ENCODE results near the gene ZNF148. TPM values are rescaled to one million over a fixed set of nuclear protein-coding genes. Genes with fewer than 3 reads are reported as not detected.

The ZNF148 gene
- total RNA-seq, 2 donors from 2014 or later, result 33.8 to 37.8 TPM

DNA sequence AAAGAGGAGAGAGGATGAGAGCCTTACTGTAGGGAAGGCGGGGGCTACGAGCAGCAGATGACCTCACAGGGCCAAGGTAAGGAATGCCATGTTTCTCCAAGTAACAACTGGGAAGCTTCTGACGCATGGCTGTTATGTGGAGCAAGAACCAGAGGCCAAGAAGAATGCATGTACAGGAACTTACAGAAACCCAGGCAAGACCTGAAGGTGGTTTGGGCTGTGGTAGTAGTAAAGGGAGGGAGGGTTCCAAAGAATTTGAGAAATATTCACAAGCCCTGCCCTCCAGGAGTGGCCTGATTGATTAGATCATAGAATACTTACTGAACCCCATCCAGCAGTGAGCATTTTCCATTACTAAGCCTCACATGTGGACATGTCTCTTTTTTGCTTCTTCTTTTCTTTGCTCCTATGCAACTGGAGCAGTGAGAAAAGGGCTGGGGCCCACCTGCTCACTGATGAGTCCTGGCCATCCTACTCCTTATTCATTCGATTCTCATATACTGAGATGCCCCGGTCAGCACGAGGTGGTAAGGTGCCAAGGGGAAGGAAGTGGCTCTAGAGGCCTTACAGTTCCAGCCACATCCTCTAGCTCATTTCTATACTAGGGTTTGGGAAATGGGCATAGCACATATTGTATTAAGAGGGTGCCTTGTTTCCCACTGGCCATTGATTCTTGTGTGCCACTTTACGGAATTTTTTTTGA, 154.2 kb downstream of the ZNF148 start:
- TF ChIP-seq, protein P1, sequence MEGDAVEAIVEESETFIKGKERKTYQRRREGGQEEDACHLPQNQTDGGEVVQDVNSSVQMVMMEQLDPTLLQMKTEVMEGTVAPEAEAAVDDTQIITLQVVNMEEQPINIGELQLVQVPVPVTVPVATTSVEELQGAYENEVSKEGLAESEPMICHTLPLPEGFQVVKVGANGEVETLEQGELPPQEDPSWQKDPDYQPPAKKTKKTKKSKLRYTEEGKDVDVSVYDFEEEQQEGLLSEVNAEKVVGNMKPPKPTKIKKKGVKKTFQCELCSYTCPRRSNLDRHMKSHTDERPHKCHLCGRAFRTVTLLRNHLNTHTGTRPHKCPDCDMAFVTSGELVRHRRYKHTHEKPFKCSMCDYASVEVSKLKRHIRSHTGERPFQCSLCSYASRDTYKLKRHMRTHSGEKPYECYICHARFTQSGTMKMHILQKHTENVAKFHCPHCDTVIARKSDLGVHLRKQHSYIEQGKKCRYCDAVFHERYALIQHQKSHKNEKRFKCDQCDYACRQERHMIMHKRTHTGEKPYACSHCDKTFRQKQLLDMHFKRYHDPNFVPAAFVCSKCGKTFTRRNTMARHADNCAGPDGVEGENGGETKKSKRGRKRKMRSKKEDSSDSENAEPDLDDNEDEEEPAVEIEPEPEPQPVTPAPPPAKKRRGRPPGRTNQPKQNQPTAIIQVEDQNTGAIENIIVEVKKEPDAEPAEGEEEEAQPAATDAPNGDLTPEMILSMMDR (conservative IDR thresholded peaks at IDR 0.05), result no peak
- 71 to 86% methylated on average over 3 to 7 of the region's 7 CpGs for WGBS, 2 experiments (ENCODE audit: insufficient coverage in 1 of 2, insufficient read length in 1 of 2)
- Histone ChIP-seq H3K9ac (ENCODE audit: extremely low read depth, low read length, poor library complexity, severe bottlenecking) (no peak overlapping the region), H3K27ac (ENCODE audit: low read depth, low read length) (no peak overlapping the region), H3K4me1 (ENCODE audit: control insufficient read depth, insufficient read depth, low read length) (no peaks in the 10 kb centered on the region), H3K27me3 (ENCODE audit: control insufficient read depth, insufficient read depth, low read length, poor library complexity, severe bottlenecking) (no peaks in the 10 kb centered on the region), H3K9me3 (ENCODE audit: control insufficient read depth, low read length) (no peaks in the 10 kb centered on the region), H3K4me3 (ENCODE audit: low read length) (no peak overlapping the region), H3K36me3 (ENCODE audit: control insufficient read depth, insufficient read depth, low read length) (no peaks in the 10 kb centered on the region)
- Mint-ChIP-seq H3K9me3 (no peaks in the 10 kb centered on the region), H3K4me1 (peaks cover 20% of the 10 kb centered on the region), H3K4me3 (no peak overlapping the region), H3K27me3 (ENCODE audit: insufficient read depth) (no peaks in the 10 kb centered on the region), H3K27ac (peak overlapping the region; percentile 32), H3K36me3 (ENCODE audit: low read depth) (no peaks in the 10 kb centered on the region)
- DNase-seq, result peak; percentile 47

DNA sequence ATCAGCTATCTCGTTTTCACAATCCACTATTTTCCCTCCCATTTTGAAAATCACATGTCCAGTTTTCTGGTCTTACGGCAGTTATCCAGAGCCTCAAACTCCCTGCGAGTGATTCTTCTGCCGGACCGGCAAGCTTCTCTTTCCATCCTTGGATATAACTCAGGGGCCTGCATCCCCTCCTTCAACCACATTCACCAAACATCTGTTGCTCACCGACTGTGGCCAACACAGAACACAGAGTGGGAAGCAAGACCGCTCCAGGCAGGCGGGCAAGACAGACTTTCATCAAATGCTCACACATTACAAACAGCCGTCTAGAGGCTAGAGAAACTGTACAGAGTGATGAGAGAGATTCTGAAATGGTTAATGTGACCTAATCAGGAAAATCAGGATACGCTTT, 154.9 kb downstream of the ZNF148 start:
- WGBS, 2 experiments (ENCODE audit: insufficient coverage in 1 of 2, insufficient read length in 1 of 2), result 94 to 98% methylated on average over 7 to 10 of the region's 10 CpGs
- no peak for DNase-seq
- Mint-ChIP-seq H3K27me3 (ENCODE audit: insufficient read depth) (no peaks in the 10 kb centered on the region), H3K4me3 (no peak overlapping the region), H3K36me3 (ENCODE audit: low read depth) (no peaks in the 10 kb centered on the region), H3K27ac (peak overlapping the region; percentile 32), H3K9me3 (no peaks in the 10 kb centered on the region), H3K4me1 (peaks cover 17% of the 10 kb centered on the region)
- no peaks in the 10 kb centered on the region for H3K4me1 ChIP-seq (ENCODE audit: control insufficient read depth, insufficient read depth, low read length)
- H3K27ac ChIP-seq (ENCODE audit: low read depth, low read length), result no peak overlapping the region
- no peaks in the 10 kb centered on the region for H3K27me3 ChIP-seq (ENCODE audit: control insufficient read depth, insufficient read depth, low read length, poor library complexity, severe bottlenecking)
- no peaks in the 10 kb centered on the region for H3K9me3 ChIP-seq (ENCODE audit: control insufficient read depth, low read length)
- no peaks in the 10 kb centered on the region for H3K36me3 ChIP-seq (ENCODE audit: control insufficient read depth, insufficient read depth, low read length)
- H3K9ac ChIP-seq (ENCODE audit: extremely low read depth, low read length, poor library complexity, severe bottlenecking), result no peak overlapping the region
- TF ChIP-seq, protein P1 (conservative IDR thresholded peaks at IDR 0.05), result no peak
- H3K4me3 ChIP-seq (ENCODE audit: low read length), result no peak overlapping the region

DNA sequence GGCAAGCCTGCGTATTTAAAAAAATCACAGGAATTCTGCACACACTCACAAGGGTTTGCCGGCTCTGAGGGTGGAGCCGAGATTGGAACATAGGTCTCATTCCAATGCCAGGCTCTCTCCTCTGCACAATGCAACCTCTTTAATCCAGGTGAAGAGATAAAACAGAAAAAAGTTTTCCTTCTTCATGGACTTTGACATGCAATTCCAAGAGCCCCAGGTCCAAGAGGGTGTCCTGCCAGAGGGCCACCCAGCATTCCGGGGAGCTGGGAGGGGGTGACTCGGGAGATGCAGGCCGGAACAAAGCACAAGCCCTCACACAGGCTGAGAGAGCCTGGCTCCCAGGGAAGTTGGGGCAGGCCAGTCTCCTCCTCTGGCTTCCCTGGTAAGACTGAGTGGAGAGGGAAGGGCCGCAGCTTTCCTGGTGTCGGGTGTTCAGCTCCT, 155.8 kb downstream of the ZNF148 start:
- H3K4me1 ChIP-seq (ENCODE audit: control insufficient read depth, insufficient read depth, low read length), result no peaks in the 10 kb centered on the region
- Mint-ChIP-seq H3K27me3 (ENCODE audit: insufficient read depth) (no peaks in the 10 kb centered on the region), H3K9me3 (no peaks in the 10 kb centered on the region), H3K36me3 (ENCODE audit: low read depth) (no peaks in the 10 kb centered on the region), H3K4me1 (peaks cover 15% of the 10 kb centered on the region), H3K27ac (peak overlapping the region; percentile 64), H3K4me3 (no peak overlapping the region)
- TF ChIP-seq, protein P1 (conservative IDR thresholded peaks at IDR 0.05), result no peak
- peak; percentile 70 for DNase-seq
- no peaks in the 10 kb centered on the region for H3K9me3 ChIP-seq (ENCODE audit: control insufficient read depth, low read length)
- H3K4me3 ChIP-seq (ENCODE audit: low read length), result no peak overlapping the region
- H3K36me3 ChIP-seq (ENCODE audit: control insufficient read depth, insufficient read depth, low read length), result no peaks in the 10 kb centered on the region
- no peak overlapping the region for H3K27ac ChIP-seq (ENCODE audit: low read depth, low read length)
- H3K27me3 ChIP-seq (ENCODE audit: control insufficient read depth, insufficient read depth, low read length, poor library complexity, severe bottlenecking), result no peaks in the 10 kb centered on the region
- no peak overlapping the region for H3K9ac ChIP-seq (ENCODE audit: extremely low read depth, low read length, poor library complexity, severe bottlenecking)
- WGBS, 2 experiments (ENCODE audit: insufficient coverage in 1 of 2, insufficient read length in 1 of 2), result 87 to 91% methylated on average over 4 to 8 of the region's 8 CpGs
